Skeletal muscle tissue (tissue), 4 donors: ENCODE measurements around the gene RFX4. TPM values are rescaled to one million over a fixed set of nuclear protein-coding genes. Genes with fewer than 3 reads are reported as not detected.

Source experiments
- H3K27ac ChIP-seq: one replicate; pipeline ENCODE4 v1.7.0; 2013; ENCODE audit warnings: mild to moderate bottlenecking, low read depth, low read length, inconsistent platforms
- H3K27me3 ChIP-seq, 3 donors: one replicate each; pipeline ENCODE4 v1.7.0; 2013; ENCODE audit warnings: low read length in 3 of 3; ENCODE audit not compliant: control insufficient read depth in 3 of 3, insufficient read depth in 3 of 3
- H3K36me3 ChIP-seq, 3 donors: one replicate each; pipeline ENCODE4 v1.7.0; 2013; ENCODE audit warnings: low read length in 3 of 3; ENCODE audit not compliant: control insufficient read depth in 3 of 3, insufficient read depth in 3 of 3
- H3K4me1 ChIP-seq, 3 donors: one replicate each; pipeline ENCODE4 v1.7.0; 2013; ENCODE audit warnings: low read length in 3 of 3, mild to moderate bottlenecking in 3 of 3; ENCODE audit not compliant: control insufficient read depth in 3 of 3, insufficient read depth in 3 of 3
- H3K4me3 ChIP-seq, 3 donors: one replicate each; pipeline ENCODE4 v1.7.0; 2013; ENCODE audit warnings: low read length in 3 of 3
- H3K9ac ChIP-seq, 3 donors: one replicate each; pipeline ENCODE4 v1.7.0; 2013; ENCODE audit warnings: low read length in 3 of 3, mild to moderate bottlenecking in 3 of 3, moderate library complexity in 2 of 3, low read depth in 1 of 3
- H3K9me3 ChIP-seq, 3 donors: one replicate each; pipeline ENCODE4 v1.7.0; 2013; ENCODE audit warnings: low read length in 3 of 3; ENCODE audit not compliant: control insufficient read depth in 3 of 3
- total RNA-seq: library from RNA; depleted of rRNA; stranded (reverse); fragments of >200 nt; gene quantifications from one replicate; pipeline ENCODE4 v1.2.3, GENCODE V29; 2014
- donor health status: Osteomylitis.

RFX4 gene
- total RNA-seq, 1 donor from 2014 or later: not detected

- Histone ChIP-seq H3K4me1 (no peaks in the 10 kb centered on the region), H3K36me3 (no peaks in the 10 kb centered on the region), H3K27ac (no peak overlapping the region), H3K9ac (no peak overlapping the region), H3K4me3 (no peak overlapping the region), H3K9me3 (peaks cover 0 to 7% (median 3%) of the 10 kb centered on the region in 3 donors), H3K27me3 (peaks cover 0 to 5% (median 2%) of the 10 kb centered on the region in 3 donors)
Measured at GRCh38 chr12:106657488-106657887, 74.7 kb downstream of the RFX4 start.

GRCh38 chr12:106663385-106663784 is 80.6 kb downstream of the RFX4 start:
- no peaks in the 10 kb centered on the region for H3K4me1 ChIP-seq
- H3K9me3 ChIP-seq: peaks cover 0 to 16% (median 7%) of the 10 kb centered on the region in 3 donors
- no peak overlapping the region for H3K4me3 ChIP-seq

GRCh38 chr12:106669216-106669615 is 86.4 kb downstream of the RFX4 start:
- Histone ChIP-seq H3K4me3 (no peak overlapping the region), H3K27ac (no peak overlapping the region), H3K27me3 (peaks cover 9 to 14% (median 12%) of the 10 kb centered on the region in 3 donors), H3K36me3 (no peaks in the 10 kb centered on the region), H3K9ac (no peak overlapping the region), H3K9me3 (no peaks in the 10 kb centered on the region), H3K4me1 (peaks cover 0 to 2% (median 0%) of the 10 kb centered on the region in 3 donors)

More at GRCh38 chr12:106663385-106663784, 80.6 kb downstream of the RFX4 start:
- Histone ChIP-seq H3K36me3 (no peaks in the 10 kb centered on the region), H3K27ac (no peak overlapping the region), H3K9ac (no peak overlapping the region), H3K27me3 (no peaks in the 10 kb centered on the region)

- peaks cover 0 to 2% (median 0%) of the 10 kb centered on the region in 3 donors for H3K4me1 ChIP-seq
- no peak overlapping the region for H3K4me3 ChIP-seq
- peaks cover 9 to 17% (median 14%) of the 10 kb centered on the region in 3 donors for H3K27me3 ChIP-seq
Measured at GRCh38 chr12:106670131-106670530, 87.3 kb downstream of the RFX4 start.

GRCh38 chr12:106671840-106672239 is 89.0 kb downstream of the RFX4 start:
- Histone ChIP-seq H3K9ac (no peak overlapping the region), H3K27me3 (peaks cover 9 to 23% (median 14%) of the 10 kb centered on the region in 3 donors), H3K4me3 (no peak overlapping the region), H3K4me1 (peaks cover 0 to 2% (median 0%) of the 10 kb centered on the region in 3 donors), H3K36me3 (no peaks in the 10 kb centered on the region), H3K9me3 (no peaks in the 10 kb centered on the region), H3K27ac (no peak overlapping the region)

More at GRCh38 chr12:106670131-106670530, 87.3 kb downstream of the RFX4 start:
- no peak overlapping the region for H3K27ac ChIP-seq
- H3K9me3 ChIP-seq: no peaks in the 10 kb centered on the region
- no peak overlapping the region for H3K9ac ChIP-seq
- no peaks in the 10 kb centered on the region for H3K36me3 ChIP-seq

DNA sequence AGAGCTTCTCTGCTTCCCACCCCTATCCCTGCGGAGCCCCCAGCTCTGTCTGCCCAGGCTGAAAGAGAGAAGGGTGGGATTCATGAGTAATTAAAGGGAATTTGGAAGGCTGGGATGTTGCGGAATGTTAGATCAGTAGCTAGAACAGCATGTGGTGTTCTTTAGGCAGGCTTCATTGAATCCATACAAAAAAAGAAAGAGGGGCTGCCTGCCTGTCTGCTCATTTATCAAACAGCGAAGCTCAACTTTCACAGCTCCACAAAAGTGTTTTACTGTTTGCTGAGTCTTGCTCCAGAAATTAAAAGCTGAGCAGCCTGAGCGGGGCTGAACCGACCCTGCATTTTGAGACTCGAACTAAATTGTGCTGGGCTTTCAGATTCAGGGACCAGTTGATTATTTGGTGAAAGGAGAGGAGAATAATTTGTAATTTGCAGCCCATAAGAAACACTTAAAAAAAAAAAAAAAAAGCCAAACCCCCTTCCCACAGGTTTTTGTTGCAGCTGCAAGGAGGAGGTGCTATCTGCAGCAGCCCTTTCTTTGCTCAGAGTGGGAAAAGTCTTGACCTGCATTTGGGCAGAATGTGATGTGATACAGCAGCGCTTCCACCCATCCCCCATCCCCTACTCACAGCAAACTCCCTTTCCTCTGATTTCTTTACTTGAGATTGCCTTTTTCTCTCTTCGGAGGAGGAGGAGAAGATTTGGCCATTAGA is 89.7 kb downstream of the RFX4 start:
- Histone ChIP-seq H3K36me3 (no peaks in the 10 kb centered on the region), H3K27me3 (peaks cover 9 to 23% (median 14%) of the 10 kb centered on the region in 3 donors), H3K4me3 (no peak overlapping the region), H3K9ac (no peak overlapping the region), H3K4me1 (peaks cover 0 to 2% (median 0%) of the 10 kb centered on the region in 3 donors), H3K27ac (no peak overlapping the region), H3K9me3 (no peaks in the 10 kb centered on the region)

DNA sequence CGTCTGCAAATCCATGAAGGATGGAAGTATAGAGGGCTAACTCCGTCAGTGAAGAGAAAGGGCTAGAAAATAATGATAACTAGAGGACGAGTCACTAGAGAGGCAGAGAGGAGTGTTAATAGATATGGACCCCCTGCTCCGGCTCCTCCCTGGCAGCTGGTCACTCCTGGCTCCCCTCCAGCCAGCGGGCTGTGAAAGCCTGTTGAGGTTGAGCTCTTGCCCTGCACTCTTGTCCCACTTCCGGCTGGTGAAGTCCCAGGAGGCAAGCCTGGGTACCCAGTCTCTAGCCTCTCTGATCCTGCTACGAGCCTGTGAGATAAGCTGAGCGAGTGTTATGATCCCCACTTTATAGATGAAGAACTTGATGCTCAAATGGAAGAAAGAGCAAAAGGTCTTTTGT is 90.3 kb downstream of the RFX4 start:
- Histone ChIP-seq H3K9me3 (no peaks in the 10 kb centered on the region), H3K27ac (no peak overlapping the region), H3K27me3 (peaks cover 9 to 23% (median 14%) of the 10 kb centered on the region in 3 donors), H3K36me3 (no peaks in the 10 kb centered on the region), H3K4me1 (peaks cover 0 to 2% (median 0%) of the 10 kb centered on the region in 3 donors), H3K9ac (no peak overlapping the region), H3K4me3 (no peak overlapping the region)

DNA sequence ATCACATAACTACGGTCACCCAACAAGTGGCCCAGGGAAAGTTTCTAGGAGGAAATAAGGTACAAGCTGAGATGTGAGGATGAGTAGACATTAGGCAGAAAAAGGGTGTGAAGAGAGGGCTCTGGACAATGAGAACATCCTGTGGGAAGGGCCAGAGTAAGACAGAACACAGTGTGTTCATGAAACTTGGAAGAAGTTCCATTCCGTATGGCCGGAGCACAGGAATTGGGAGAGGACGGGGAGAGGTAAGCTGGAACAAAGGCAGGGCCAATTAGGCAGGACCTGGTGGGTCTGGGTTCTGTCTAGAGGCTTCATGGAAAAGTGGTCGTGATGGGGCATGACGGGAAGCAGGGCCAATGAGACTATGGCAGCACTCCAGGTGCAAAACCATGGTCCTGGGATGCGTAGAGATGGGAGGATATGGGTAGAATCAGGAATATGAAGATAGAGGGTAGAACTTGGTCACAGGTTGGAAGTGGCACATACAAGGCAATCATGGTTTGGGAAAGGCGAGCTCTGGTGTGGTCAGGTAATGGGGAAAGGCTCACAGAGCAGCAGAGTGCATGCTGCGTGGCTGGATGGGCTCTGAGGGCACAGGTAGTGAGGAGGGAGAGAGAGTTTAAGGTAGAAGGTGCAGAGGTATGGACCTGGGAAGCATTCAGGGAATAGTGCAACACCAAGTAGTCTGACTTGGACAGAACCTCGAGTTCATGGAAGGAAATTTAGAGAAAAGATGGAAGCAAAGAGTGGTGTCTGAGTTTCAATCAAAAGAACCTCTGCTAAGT is 93.0 kb downstream of the RFX4 start:
- H3K27ac ChIP-seq: no peak overlapping the region
- peaks cover 0 to 2% (median 0%) of the 10 kb centered on the region in 3 donors for H3K4me1 ChIP-seq
- no peaks in the 10 kb centered on the region for H3K36me3 ChIP-seq
- no peak overlapping the region for H3K4me3 ChIP-seq
- no peaks in the 10 kb centered on the region for H3K9me3 ChIP-seq
- H3K27me3 ChIP-seq: peaks cover 9 to 23% (median 14%) of the 10 kb centered on the region in 3 donors
- no peak overlapping the region for H3K9ac ChIP-seq

GRCh38 chr12:106679574-106679973 is 96.8 kb downstream of the RFX4 start:
- Histone ChIP-seq H3K27ac (no peak overlapping the region), H3K4me3 (no peak overlapping the region), H3K36me3 (no peaks in the 10 kb centered on the region), H3K27me3 (peaks cover 0 to 7% (median 0%) of the 10 kb centered on the region in 3 donors), H3K9ac (no peak overlapping the region), H3K4me1 (no peaks in the 10 kb centered on the region), H3K9me3 (no peaks in the 10 kb centered on the region)

- Histone ChIP-seq H3K27ac (no peak overlapping the region), H3K4me1 (no peaks in the 10 kb centered on the region), H3K4me3 (no peak overlapping the region), H3K27me3 (peaks cover 0 to 5% (median 0%) of the 10 kb centered on the region in 3 donors), H3K36me3 (no peaks in the 10 kb centered on the region), H3K9ac (no peak overlapping the region), H3K9me3 (no peaks in the 10 kb centered on the region)
Measured at GRCh38 chr12:106680280-106680679, 97.5 kb downstream of the RFX4 start.
